ENCODE data around the gene ATOH8. TPM values are rescaled to one million over a fixed set of nuclear protein-coding genes. Genes with fewer than 3 reads are reported as not detected.

ATOH8 gene
- total and polyA plus RNA-seq, 10 of the 15 experiments (the other 5 are each of a cell fraction or from before 2014, with no cell fraction given): 0.03 to 0.60 TPM; not detected in 8

GRCh38 chr2:85704038-85704437 lies 49.8 kb upstream of the ATOH8 start:
- SMC1A ChIA-PET (ENCODE audit: uncharacterized antibody, unreplicated experiment): interaction anchor here (0.6 to 9.8 kb wide), 19 partner anchors 11 to 402 kb away, joined by 3 to 75 read pairs (median 5); partner anchors contain the start of genes GNLY, POLR1A and PTCD3
- H3K4me1 ChIP-seq (ENCODE audit: control insufficient read depth, insufficient read depth, low read length): peaks cover 21% of the 10 kb centered on the region

GRCh38 chr2:85704800-85705679 lies 48.8 kb upstream of the ATOH8 start:
- H3K4me3 ChIP-seq: peak overlapping the region; percentile 37; the same call in 1 of the 2 replicates
- TF ChIP-seq YBX1 (IDR thresholded peaks at IDR 0.05) (no peak), POLR2A (IDR thresholded peaks at IDR 0.05; ENCODE audit: low read depth, low read length) (no peak), EGR1 (IDR thresholded peaks at IDR 0.05; ENCODE audit: borderline replicate concordance in 1 of 2, low read depth in 2 of 2, low read length in 2 of 2) (no peak), PRDM15 (CRISPR knock-in tag; IDR thresholded peaks at IDR 0.05) (no peak), NKRF (conservative IDR thresholded peaks at IDR 0.05) (no peak), TARDBP (IDR thresholded peaks at IDR 0.05; ENCODE audit: borderline replicate concordance) (no peak), RFX5 (IDR thresholded peaks at IDR 0.05; ENCODE audit: low read depth, low read length) (no peak)

More at GRCh38 chr2:85704038-85704437, 49.8 kb upstream of the ATOH8 start:
- intact Hi-C loops (cut with micrococcal nuclease; ENCODE audit: unreplicated experiment) (no loop called here), in situ Hi-C loops (cut with MboI) (no loop called here)
- DNase-seq (ENCODE audit: low read depth, low spot score) (no peak), ATAC-seq (no peak), FAIRE-seq (no peak)
- no peaks in the 10 kb centered on the region for H4K20me1 ChIP-seq (ENCODE audit: control insufficient read depth, insufficient read depth)
- no peaks in the 10 kb centered on the region for H3K79me2 ChIP-seq (ENCODE audit: control insufficient read depth, insufficient read depth, low read length)
- no peaks in the 10 kb centered on the region for H3K27me3 ChIP-seq (replicated peaks in 1 of 2; ENCODE audit: control insufficient read depth in 2 of 2, insufficient read depth in 2 of 2, low read length in 1 of 2)
- no peak overlapping the region for H2AFZ ChIP-seq (ENCODE audit: control insufficient read depth, low read depth, low read length)
- no peaks in the 10 kb centered on the region for H3K9me3 ChIP-seq (replicated peaks; ENCODE audit: control insufficient read depth, insufficient read depth, low read length)
- no peak overlapping the region for H3K4me2 ChIP-seq (ENCODE audit: control insufficient read depth, insufficient read depth)
- ChIA-PET POLR2A (interaction anchor here (0.6 to 1.7 kb wide), 5 partner anchors 35 to 342 kb away, joined by 3 to 8 read pairs (median 3); no protein-coding TSS in a partner anchor), RAD21 (ENCODE audit: unreplicated experiment) (interaction anchor here (0.8 to 6.5 kb wide), 10 partner anchors 22 to 375 kb away, joined by 3 to 94 read pairs (median 3); no protein-coding TSS in a partner anchor), CTCF (interaction anchor here (1.2 to 10.2 kb wide), 10 partner anchors 11 to 375 kb away, joined by 3 to 194 read pairs (median 16); partner anchors contain the start of genes GNLY and MAT2A)
- BruUV-seq (replicated peaks): no TSS peak
- no peak overlapping the region; the same call in 1 of the 2 replicates for H3K27ac ChIP-seq (ENCODE audit: control insufficient read depth, insufficient read depth)
- no peak for TF ChIP-seq RFX5 (IDR thresholded peaks at IDR 0.05; ENCODE audit: low read depth, low read length)
- TF ChIP-seq YBX1 (IDR thresholded peaks at IDR 0.05): peak; percentile 33; the same call in 1 of the 2 replicates
- H3K4me3 ChIP-seq: no peak overlapping the region
- no peaks in the 10 kb centered on the region for H3K36me3 ChIP-seq (ENCODE audit: control insufficient read depth in 2 of 2, insufficient read depth in 2 of 2, low read length in 1 of 2)
- H3K9ac ChIP-seq (ENCODE audit: control insufficient read depth, insufficient read depth, low read length): no peak overlapping the region
- 50% methylated on average over 2 of the region's 3 CpGs for WGBS (ENCODE audit: insufficient coverage, insufficient replicate concordance, low lambda C conversion rate, missing lambda C conversion rate)

More at GRCh38 chr2:85704800-85705679, 48.8 kb upstream of the ATOH8 start:
- H3K9me3 ChIP-seq (replicated peaks; ENCODE audit: control insufficient read depth, insufficient read depth, low read length): no peaks in the 10 kb centered on the region
- no peaks in the 10 kb centered on the region for H3K36me3 ChIP-seq (ENCODE audit: control insufficient read depth in 2 of 2, insufficient read depth in 2 of 2, low read length in 1 of 2)
- H3K9ac ChIP-seq (ENCODE audit: control insufficient read depth, insufficient read depth, low read length): peak overlapping the region; percentile 40
- SMC1A ChIA-PET (ENCODE audit: uncharacterized antibody, unreplicated experiment): interaction anchor here (0.7 to 9.8 kb wide), 21 partner anchors 8 to 393 kb away, joined by 3 to 75 read pairs (median 5); partner anchors contain the start of gene GNLY
- CTCF ChIA-PET: interaction anchor here (0.9 to 10.2 kb wide), 23 partner anchors 7 to 374 kb away, joined by 3 to 194 read pairs (median 5); partner anchors contain the start of genes GNLY, MAT2A and SFTPB
- H3K4me1 ChIP-seq (ENCODE audit: control insufficient read depth, insufficient read depth, low read length): peaks cover 21% of the 10 kb centered on the region
- POLR2A ChIA-PET: interaction anchor here (0.5 to 1.7 kb wide), 6 partner anchors 20 to 286 kb away, joined by 3 to 8 read pairs (median 4); partner anchors contain the start of gene SH2D6
- peak overlapping the region; percentile 70 for H3K27ac ChIP-seq (ENCODE audit: control insufficient read depth, insufficient read depth)
- peak overlapping the region; percentile 60 for H2AFZ ChIP-seq (ENCODE audit: control insufficient read depth, low read depth, low read length)
- DNase-seq (ENCODE audit: low read depth, low spot score) (peak; percentile 63), ATAC-seq (peak; percentile 88), FAIRE-seq (peak; percentile 92)
- BruUV-seq (replicated peaks): no TSS peak
- intact Hi-C loops (cut with micrococcal nuclease; ENCODE audit: unreplicated experiment): loop anchor here (5.0 kb wide), 1 partner anchor 283 kb away; no protein-coding TSS in a partner anchor
- WGBS (ENCODE audit: insufficient coverage, insufficient replicate concordance, low lambda C conversion rate, missing lambda C conversion rate): 24% methylated on average over 8 of the region's 8 CpGs
- H3K4me2 ChIP-seq (ENCODE audit: control insufficient read depth, insufficient read depth): peak overlapping the region; percentile 79
- no peaks in the 10 kb centered on the region for H4K20me1 ChIP-seq (ENCODE audit: control insufficient read depth, insufficient read depth)
- in situ Hi-C loops (cut with MboI): loop anchor here (5.0 kb wide), 1 partner anchor 68 kb away; no protein-coding TSS in a partner anchor
- H3K79me2 ChIP-seq (ENCODE audit: control insufficient read depth, insufficient read depth, low read length): no peaks in the 10 kb centered on the region
- RAD21 ChIA-PET (ENCODE audit: unreplicated experiment): interaction anchor here (0.7 to 6.5 kb wide), 18 partner anchors 13 to 374 kb away, joined by 3 to 94 read pairs (median 4); no protein-coding TSS in a partner anchor
- H3K27me3 ChIP-seq (replicated peaks in 1 of 2; ENCODE audit: control insufficient read depth in 2 of 2, insufficient read depth in 2 of 2, low read length in 1 of 2): no peaks in the 10 kb centered on the region
